H1 (cell line): ENCODE results near the gene FAM161A. TPM values are rescaled to one million over a fixed set of nuclear protein-coding genes. Genes with fewer than 3 reads are reported as not detected.

Experiments
- CTCF ChIA-PET: fragments of 300-600 bp; sonication (Branson Sonifier 250); formaldehyde crosslinking; loops from one replicate; lab custom pipeline; 2021; ENCODE audit not compliant: partially characterized antibody; lab: Charles Lee
- POLR2A ChIA-PET: fragments of 300-600 bp; sonication (Branson Sonifier 250); formaldehyde crosslinking; loops from one replicate; lab custom pipeline; 2021; ENCODE audit warnings: inconsistent platforms; ENCODE audit not compliant: partially characterized antibody; lab: Charles Lee
- DNase-seq, 2 experiments: peaks; one replicate each; pipeline versions ENCODE4 v3.0.0 to v3.0.0-alpha.2; 2010 to 2022; ENCODE audit warnings: low spot score in 2 of 2, low read depth in 1 of 2, mixed read lengths in 1 of 2
- FAIRE-seq: peaks from 2 replicates; lab custom pipeline; 2011; peaks lifted over from hg19 to GRCh38; lab: Jason Lieb, UNC
- H2AFZ ChIP-seq: 2 replicates; pipeline ENCODE4 v1.8.1; 2012; ENCODE audit warnings: low read length, inconsistent platforms
- H2AK5ac ChIP-seq: 2 replicates; pipeline ENCODE4 v1.6.1; 2013; ENCODE audit warnings: low read depth, low read length
- H2BK120ac ChIP-seq: replicated peaks from 2 replicates; pipeline ENCODE3; 2013; ENCODE audit warnings: low read depth, low read length, inconsistent platforms
- H2BK12ac ChIP-seq: 2 replicates; pipeline ENCODE4 v1.6.1; 2013; ENCODE audit warnings: low read depth, low read length
- H2BK15ac ChIP-seq: 2 replicates; pipeline ENCODE4 v1.6.1; 2013; ENCODE audit warnings: low read length
- H2BK20ac ChIP-seq: 2 replicates; pipeline ENCODE4 v1.6.1; 2013; ENCODE audit warnings: low read length
- H2BK5ac ChIP-seq: 2 replicates; pipeline ENCODE4 v1.6.1; 2013; ENCODE audit warnings: low read depth, low read length
- H3K14ac ChIP-seq: 2 replicates; pipeline ENCODE4 v1.6.1; 2013; ENCODE audit warnings: inconsistent platforms; ENCODE audit not compliant: insufficient read length
- H3K18ac ChIP-seq: 2 replicates; pipeline ENCODE4 v1.6.1; 2013; ENCODE audit warnings: low read length; ENCODE audit errors: extremely low read depth
- H3K23ac ChIP-seq: 2 replicates; pipeline ENCODE4 v1.6.1; 2013; ENCODE audit warnings: inconsistent platforms; ENCODE audit not compliant: insufficient read length
- H3K23me2 ChIP-seq: 2 replicates; pipeline ENCODE4 v1.6.1; 2013; ENCODE audit warnings: low read depth, low read length
- H3K27ac ChIP-seq: 2 replicates; pipeline ENCODE4 v1.6.1; 2011; ENCODE audit warnings: low read depth, low read length, inconsistent platforms
- H3K27me3 ChIP-seq, 4 experiments: replicated peaks in 1 of 4; 1 replicate in 1 of 4; 2 replicates in 3 of 4; pipeline versions ENCODE4 v1.6.1 to v1.8.1; 2011 to 2013; ENCODE audit warnings: low read length in 3 of 4, mild to moderate bottlenecking in 3 of 4, inconsistent platforms in 2 of 4, mixed read lengths in 2 of 4, moderate library complexity in 1 of 4; ENCODE audit not compliant: control insufficient read depth in 3 of 4, insufficient read depth in 3 of 4; ENCODE audit errors: extremely low read depth in 1 of 4
- H3K36me3 ChIP-seq, 4 experiments: 2 replicates each; pipeline versions ENCODE4 v1.6.1 to v1.8.1; 2011 to 2013; ENCODE audit warnings: mild to moderate bottlenecking in 4 of 4, low read length in 3 of 4, moderate library complexity in 2 of 4, control low read depth in 1 of 4, inconsistent platforms in 1 of 4; ENCODE audit not compliant: insufficient read depth in 4 of 4, control insufficient read depth in 2 of 4
- H3K4ac ChIP-seq: replicated peaks from 2 replicates; pipeline ENCODE3; 2013; ENCODE audit warnings: low read length, low read depth, mixed read lengths, inconsistent platforms; ENCODE audit not compliant: insufficient read length
- H3K4me1 ChIP-seq, 4 experiments: replicated peaks in 1 of 4; 1 replicate in 1 of 4; 2 replicates in 3 of 4; pipeline versions ENCODE4 v1.6.1 to v1.8.1; 2011 to 2013; ENCODE audit warnings: low read length in 3 of 4, inconsistent platforms in 2 of 4, mixed read lengths in 1 of 4; ENCODE audit not compliant: insufficient read depth in 4 of 4, control insufficient read depth in 3 of 4
- H3K4me2 ChIP-seq, 2 experiments: 2 replicates each; pipeline versions ENCODE4 v1.6.1 to v1.8.1; 2011 to 2013; ENCODE audit warnings: low read depth in 2 of 2, low read length in 2 of 2, control low read depth in 1 of 2, inconsistent platforms in 1 of 2, mild to moderate bottlenecking in 1 of 2; ENCODE audit not compliant: insufficient read depth in 1 of 2
- H3K4me3 ChIP-seq, 4 experiments: fragments of 200-600, 300-600 bp in 1 of 4; sonication (generic), shearing (Covaris generic), sonication (Bioruptor Twin) in 1 of 4; 2 replicates each; pipeline versions ENCODE4 v1.5.1 to v1.8.1; 2011 to 2016; ENCODE audit warnings: low read length in 4 of 4, low read depth in 3 of 4, control low read depth in 2 of 4, inconsistent platforms in 2 of 4, mild to moderate bottlenecking in 2 of 4, mixed read lengths in 1 of 4, moderate library complexity in 1 of 4; ENCODE audit not compliant: insufficient read depth in 2 of 4; ENCODE audit errors: extremely low read depth in 1 of 4
- H3K56ac ChIP-seq: replicated peaks from 2 replicates; pipeline ENCODE3; 2013; ENCODE audit warnings: low read depth, mild to moderate bottlenecking, mixed read lengths, low read length, inconsistent platforms; ENCODE audit not compliant: insufficient read length
- H3K79me1 ChIP-seq: 2 replicates; pipeline ENCODE4 v1.6.1; 2013; ENCODE audit warnings: low read depth, low read length, control low read depth
- H3K79me2 ChIP-seq, 2 experiments: 2 replicates each; pipeline versions ENCODE4 v1.6.1 to v1.8.1; 2012 to 2013; ENCODE audit warnings: low read length in 2 of 2, mild to moderate bottlenecking in 2 of 2, inconsistent platforms in 1 of 2; ENCODE audit not compliant: insufficient read depth in 2 of 2, control insufficient read depth in 1 of 2
- H3K9ac ChIP-seq, 4 experiments: replicated peaks in 1 of 4; 1 replicate in 1 of 4; 2 replicates in 3 of 4; pipeline versions ENCODE4 v1.6.1 to v1.8.1; 2011 to 2013; ENCODE audit warnings: low read depth in 3 of 4, low read length in 3 of 4, control low read depth in 2 of 4, mild to moderate bottlenecking in 2 of 4, moderate library complexity in 2 of 4, inconsistent platforms in 1 of 4; ENCODE audit errors: extremely low read depth in 1 of 4
- H3K9me3 ChIP-seq, 2 experiments: 2 replicates each; pipeline versions ENCODE4 v1.6.1 to v1.8.1; 2012 to 2013; ENCODE audit warnings: mild to moderate bottlenecking in 2 of 2, moderate library complexity in 2 of 2, control low read depth in 1 of 2, inconsistent platforms in 1 of 2, low read depth in 1 of 2, low read length in 1 of 2, mixed read lengths in 1 of 2; ENCODE audit not compliant: insufficient read depth in 2 of 2
- H4K20me1 ChIP-seq, 2 experiments: replicated peaks in 1 of 2; 2 replicates each; pipeline versions ENCODE3 to v1.8.1; 2011 to 2013; ENCODE audit warnings: inconsistent platforms in 2 of 2, low read length in 2 of 2, mild to moderate bottlenecking in 1 of 2; ENCODE audit not compliant: insufficient read depth in 2 of 2, control insufficient read depth in 1 of 2
- H4K5ac ChIP-seq: 2 replicates; pipeline ENCODE4 v1.6.1; 2013; ENCODE audit warnings: low read length, low read depth, mixed read lengths, inconsistent platforms; ENCODE audit not compliant: insufficient read length
- H4K8ac ChIP-seq: 2 replicates; pipeline ENCODE4 v1.8.0; 2013; ENCODE audit warnings: mild to moderate bottlenecking, moderate library complexity, low read length, inconsistent platforms; ENCODE audit not compliant: insufficient read depth; ENCODE audit errors: extremely low read depth
- H4K91ac ChIP-seq: replicated peaks from 2 replicates; pipeline ENCODE3; 2013; ENCODE audit warnings: low read length, mixed read lengths, inconsistent platforms; ENCODE audit not compliant: insufficient read length
- BACH1 ChIP-seq: IDR thresholded peaks from 2 replicates; pipeline ENCODE4 v1.6.1; 2012; ENCODE audit warnings: low read length, improper control_type of control experiment
- CBX5 ChIP-seq: fragments of 300-800, 300-1000 bp; sonication (generic); IDR thresholded peaks from 2 replicates; pipeline ENCODE4 v1.7.1; 2016; ENCODE audit warnings: antibody characterized with exemption, low read length, low read depth
- CBX8 ChIP-seq: fragments of 300-800, 300-1000 bp; sonication (generic); IDR thresholded peaks from 2 replicates; pipeline ENCODE4 v1.7.1; 2016; ENCODE audit warnings: low read depth, low read length, borderline replicate concordance
- CREB1 ChIP-seq: IDR thresholded peaks from 2 replicates; pipeline ENCODE4 v1.6.1; 2012; ENCODE audit warnings: inconsistent platforms
- E2F6 ChIP-seq: IDR thresholded peaks from 2 replicates; pipeline ENCODE4 v1.6.1; 2012; ENCODE audit warnings: inconsistent platforms
- EZH2 ChIP-seq: fragments of 200-600 bp; sonication (generic); IDR thresholded peaks from 2 replicates; pipeline ENCODE4 v1.7.1; 2012; ENCODE audit warnings: low read depth, mild to moderate bottlenecking, moderate library complexity, low read length, inconsistent platforms; ENCODE audit not compliant: severe bottlenecking
- KDM5A ChIP-seq: fragments of 200-600 bp; IDR thresholded peaks from 2 replicates; pipeline ENCODE4 v1.7.1; 2012; ENCODE audit warnings: mild to moderate bottlenecking, low read length, inconsistent platforms, mixed read lengths
- NANOG ChIP-seq: IDR thresholded peaks from 2 replicates; pipeline ENCODE4 v1.6.1; 2011; ENCODE audit warnings: low read length, low read depth, mild to moderate bottlenecking, inconsistent platforms; ENCODE audit not compliant: insufficient read depth, poor library complexity, severe bottlenecking
- RAD21 ChIP-seq, 2 experiments: IDR thresholded peaks in 1 of 2; conservative IDR thresholded peaks in 1 of 2; 2 replicates each; pipeline ENCODE4 v1.6.1; 2011; ENCODE audit warnings: low read depth in 2 of 2, low read length in 2 of 2, improper control_type of control experiment in 1 of 2, inconsistent platforms in 1 of 2, mild to moderate bottlenecking in 1 of 2, moderate library complexity in 1 of 2
- RXRA ChIP-seq: IDR thresholded peaks from 2 replicates; pipeline ENCODE4 v1.6.1; 2011; ENCODE audit warnings: low read depth, mild to moderate bottlenecking, low read length, moderate library complexity; ENCODE audit not compliant: insufficient read depth
- SIX5 ChIP-seq: IDR thresholded peaks from 2 replicates; pipeline ENCODE4 v1.6.1; 2011; ENCODE audit warnings: mild to moderate bottlenecking, low read depth, low read length
- SP1 ChIP-seq: IDR thresholded peaks from 2 replicates; pipeline ENCODE4 v1.6.1; 2011; ENCODE audit warnings: low read depth, low read length
- TAF7 ChIP-seq: optimal IDR thresholded peaks from 2 replicates; pipeline ENCODE3; 2011; ENCODE audit warnings: low read depth, mild to moderate bottlenecking, inconsistent platforms, low read length, moderate library complexity, borderline replicate concordance
- TCF12 ChIP-seq: IDR thresholded peaks from 2 replicates; pipeline ENCODE4 v1.6.1; 2011; ENCODE audit warnings: low read depth, mild to moderate bottlenecking, low read length
- TEAD4 ChIP-seq: IDR thresholded peaks from 2 replicates; pipeline ENCODE4 v1.6.1; 2012; ENCODE audit warnings: low read depth, low read length, inconsistent platforms, mixed read lengths
- WGBS, 2 experiments: shearing (Covaris generic) in 1 of 2; methylation state at CpG; one replicate each; pipeline versions ENCODE4 v1.1.6 to v1.1.7; 2013 to 2015; ENCODE audit warnings: low lambda C conversion rate in 2 of 2, mixed read lengths in 2 of 2, inconsistent platforms in 1 of 2, low coverage in 1 of 2, missing lambda C conversion rate in 1 of 2; ENCODE audit not compliant: insufficient replicate concordance in 2 of 2, insufficient coverage in 1 of 2, insufficient read length in 1 of 2; ENCODE audit errors: extremely low coverage in 1 of 2, missing lambda C conversion rate in 1 of 2; 5-methylcytosine and 5-hydroxymethylcytosine counted together
- polyA plus RNA-seq, 7 experiments: library from polyadenylated mRNA; depleted of rRNA in 3 of 7; stranded (reverse) in 5 of 7; unstranded in 2 of 7; fragments of >200 nt in 5 of 7; fragments of 200-250 nt in 2 of 7; gene quantifications; 1 replicate in 5 of 7; 2 replicates in 1 of 7; 4 replicates in 1 of 7; pipeline versions ENCODE4 v1.2.1 to v1.2.3, GENCODE V29; 2011 to 2013; ENCODE audit warnings: missing spikeins in 2 of 7, mixed read lengths in 2 of 7
- total RNA-seq: library from RNA; stranded (reverse); fragmentation: NEBNext Ultra II Directional; extraction: Animal tissue kit (Norgen Biotek cat#: 25700); gene quantifications from 2 replicates; pipeline ENCODE4 v1.2.1, GENCODE V29; 2021

Gene FAM161A
- total and polyA plus RNA-seq, 2 of the 8 experiments (the other 6 are each of a cell fraction or from before 2014, with no cell fraction given) = 1.6 to 9.7 TPM

DNA sequence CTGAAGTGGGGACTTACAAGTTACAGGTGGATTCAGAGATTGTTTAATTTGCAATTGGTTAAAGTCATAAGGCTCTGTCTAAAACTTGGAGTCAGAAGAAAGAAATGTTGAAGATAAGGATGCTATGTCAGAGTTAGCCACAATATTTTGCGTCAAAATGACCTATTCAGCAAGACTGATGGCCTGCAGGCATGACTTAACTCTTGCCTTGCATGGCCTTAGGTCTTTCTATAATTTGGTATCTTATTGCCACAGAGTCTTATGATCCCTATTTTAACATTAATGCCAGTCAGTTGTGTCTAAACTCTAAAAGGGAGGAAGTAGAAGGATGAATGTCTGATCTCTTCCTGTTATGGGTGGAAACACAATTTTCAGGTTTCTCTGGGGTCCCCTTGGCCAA lies 46.4 kb upstream of the FAM161A start:
- POLR2A ChIA-PET = no interaction called here
- H4K5ac ChIP-seq = no peak overlapping the region
- TF ChIP-seq TAF7 (no peak), RXRA (no peak), EZH2 (no peak), CBX8 (no peak), SP1 (no peak), SIX5 (no peak), KDM5A (no peak), NANOG (no peak), TCF12 (no peak), E2F6 (no peak), CBX5 (no peak), BACH1 (no peak), CREB1 (no peak), TEAD4 (no peak), RAD21 (IDR thresholded peaks at IDR 0.05 in 1 of 2, conservative IDR thresholded peaks at IDR 0.05 in 1 of 2; ENCODE audit: low read depth in 2 of 2, low read length in 2 of 2) (no peak)

More for the DNA sequence above, 46.4 kb upstream of the FAM161A start:
- H4K8ac ChIP-seq = no peak overlapping the region
- no peak overlapping the region for H2BK5ac ChIP-seq
- H3K4ac ChIP-seq = no peak overlapping the region
- no peak overlapping the region for H3K23ac ChIP-seq
- H4K20me1 ChIP-seq = no peaks in the 10 kb centered on the region
- peaks cover 2% of the 10 kb centered on the region; the same call in 1 of the 2 replicates for H3K23me2 ChIP-seq
- no peak overlapping the region for H2BK12ac ChIP-seq
- H2BK20ac ChIP-seq = no peak overlapping the region
- no peak overlapping the region for H2AK5ac ChIP-seq
- H3K9ac ChIP-seq = no peak overlapping the region
- H3K4me1 ChIP-seq = no peaks in the 10 kb centered on the region
- no peak overlapping the region for H2AFZ ChIP-seq
- no peaks in the 10 kb centered on the region for H3K36me3 ChIP-seq
- no peaks in the 10 kb centered on the region for H3K79me2 ChIP-seq
- no peak overlapping the region for H3K56ac ChIP-seq
- H3K27me3 ChIP-seq = no peaks in the 10 kb centered on the region
- 85% methylated on average over 1 of the region's 1 CpG; no CpG with 5 or more reads in 1 of the 2 experiments for WGBS, 2 experiments
- no peak overlapping the region for H3K27ac ChIP-seq
- CTCF ChIA-PET = no interaction called here
- no peak for DNase-seq
- no peaks in the 10 kb centered on the region for H3K9me3 ChIP-seq
- FAIRE-seq = no peak
- no peak overlapping the region for H2BK15ac ChIP-seq
- no peak overlapping the region for H3K18ac ChIP-seq
- H3K79me1 ChIP-seq = no peaks in the 10 kb centered on the region
- H2BK120ac ChIP-seq = no peak overlapping the region
- no peak overlapping the region for H3K14ac ChIP-seq
- no peak overlapping the region for H4K91ac ChIP-seq
- no peak overlapping the region for H3K4me2 ChIP-seq
- H3K4me3 ChIP-seq = no peak overlapping the region
